Transverse colon (tissue), 4 donors: ENCODE data around the gene NPAS3. TPM values are rescaled to one million over a fixed set of nuclear protein-coding genes. Genes with fewer than 3 reads are reported as not detected.

Experiments used
- DNase-seq: peaks from one replicate; pipeline ENCODE4 v3.0.0-alpha.2; 2019
- H3K27ac ChIP-seq, 4 donors: fragments of 200-600 bp; sonication (generic); 2 replicates each; pipeline ENCODE4 v1.5.1; 2016 to 2018; ENCODE audit warnings: inconsistent platforms in 4 of 4
- H3K27me3 ChIP-seq: fragments of 200-600 bp; sonication (generic); 2 replicates; pipeline ENCODE4 v1.5.1; 2017; ENCODE audit warnings: inconsistent platforms
- H3K36me3 ChIP-seq, 4 donors: fragments of 200-600 bp; sonication (generic); 2 replicates each; pipeline ENCODE4 v1.5.1; 2017 to 2019; ENCODE audit warnings: inconsistent platforms in 4 of 4
- H3K4me1 ChIP-seq, 4 donors: fragments of 200-600 bp; sonication (generic); 2 replicates each; pipeline ENCODE4 v1.5.1; 2017 to 2020; ENCODE audit warnings: inconsistent platforms in 4 of 4
- H3K4me3 ChIP-seq, 4 donors: fragments of 200-600 bp; sonication (generic); 1 replicate in 1 of 4; 2 replicates in 3 of 4; pipeline versions ENCODE4 v1.5.1 to v1.6.1; 2017 to 2019; ENCODE audit warnings: inconsistent platforms in 4 of 4
- H3K9me3 ChIP-seq, 2 donors: fragments of 200-600 bp; sonication (generic); 2 replicates each; pipeline ENCODE4 v1.5.1; 2017 to 2019; ENCODE audit warnings: inconsistent platforms in 2 of 2
- EP300 ChIP-seq: sonication (generic); formaldehyde crosslinking; IDR thresholded peaks from one replicate; pipeline ENCODE4 v1.6.1; 2017; ENCODE audit warnings: antibody characterized with exemption, low read depth
- POLR2A ChIP-seq: fragments of 450-650 bp; IDR thresholded peaks from one replicate; pipeline ENCODE4 v1.6.1; 2016; ENCODE audit warnings: antibody characterized with exemption, mild to moderate bottlenecking, moderate library complexity
- POLR2AphosphoS5 ChIP-seq, 3 donors: sonication (generic); formaldehyde crosslinking; IDR thresholded peaks; one replicate each; pipeline ENCODE4 v1.6.1; 2016; ENCODE audit warnings: antibody characterized with exemption in 3 of 3
- WGBS, 2 donors: methylation state at CpG; one replicate each; pipeline ENCODE4 v1.1.5; 2018; ENCODE audit warnings: low coverage in 1 of 2; 5-methylcytosine and 5-hydroxymethylcytosine counted together
- in situ Hi-C, 4 donors: fragments of 200-750 bp; cut with MboI; loops; one replicate each; pipeline versions ENCODE4 v1.15.0 to v1.15.1; 2017; ENCODE audit warnings: low sequenced_read_pairs in 3 of 4, low pct_ligation_motif_present in 1 of 4, low pct_unique_long_range_greater_than_20kb in 1 of 4
- intact Hi-C: fragments of 100-400 bp; cut with DNase I; formaldehyde crosslinking; loops from one replicate; pipeline ENCODE4 v1.15.1; 2023; ENCODE audit warnings: low total_unique reads
- total RNA-seq, 4 donors: library from RNA; depleted of rRNA; stranded (reverse); fragments of >200 nt; gene quantifications; one replicate each; pipeline ENCODE4 v1.1.0, GENCODE V29; 2016
- TF ChIP-seq, protein P1 (sequence below), 5 experiments: fragments of 200-600 bp in 3 of 5; fragments of 450-650 bp in 2 of 5; sonication (generic) in 3 of 5; IDR thresholded peaks; 1 replicate in 2 of 5; 2 replicates in 3 of 5; pipeline ENCODE4 v1.5.1; 2016 to 2017; ENCODE audit warnings: antibody characterized with exemption in 5 of 5, inconsistent platforms in 3 of 5, mild to moderate bottlenecking in 2 of 5, moderate library complexity in 1 of 5

NPAS3 gene
- total RNA-seq, 4 donors from 2014 or later, result 0.96 to 6.4 (median 1.8) TPM

- DNase-seq, result no peak
Measured at GRCh38 chr14:33560718-33561431, 622.2 kb downstream of the NPAS3 start.

DNA sequence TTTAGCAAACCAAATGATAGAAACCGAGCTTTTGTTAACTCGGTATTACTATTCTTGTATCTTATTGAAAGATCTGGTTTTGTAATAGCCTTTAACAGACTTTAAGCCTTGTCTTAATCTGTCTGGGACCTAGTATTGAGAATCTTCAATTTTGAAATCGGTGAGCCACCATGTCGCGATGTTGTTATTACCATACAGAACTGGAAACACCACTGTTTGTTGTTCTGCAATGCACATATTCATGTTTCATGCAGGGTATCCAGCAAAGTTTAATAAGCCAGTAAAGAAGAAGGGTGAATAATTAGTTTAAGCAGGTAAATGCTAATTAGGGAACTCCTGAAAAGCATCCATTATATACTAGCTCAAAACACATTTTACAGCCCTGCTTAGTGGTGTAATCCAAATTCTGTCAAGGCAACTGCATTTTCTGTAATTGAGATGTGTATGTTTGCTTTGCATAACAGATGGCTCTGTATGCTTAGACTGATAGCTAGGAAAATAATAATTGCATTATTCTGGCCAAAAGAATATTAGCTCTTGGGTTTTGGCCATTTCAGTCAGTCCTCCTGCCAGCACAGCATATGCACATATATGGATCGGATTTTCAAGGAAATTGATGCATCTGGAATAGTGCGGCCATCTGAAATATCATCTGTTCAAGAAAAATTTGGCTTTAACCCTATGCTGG, 623.0 kb downstream of the NPAS3 start:
- in situ Hi-C loops (no loop called here), intact Hi-C loops (no loop called here)
- 81 to 87% methylated on average over 7 of the region's 7 CpGs for WGBS, 2 donors

More at GRCh38 chr14:33560718-33561431, 622.2 kb downstream of the NPAS3 start:
- 62 to 81% methylated on average over 7 of the region's 7 CpGs for WGBS, 2 donors
- no peaks in the 10 kb centered on the region for H3K27me3 ChIP-seq
- no peak overlapping the region for H3K4me3 ChIP-seq
- no peak for TF ChIP-seq POLR2A
- TF ChIP-seq POLR2AphosphoS5 (IDR thresholded peaks at IDR 0.05), result no peak
- TF ChIP-seq, protein P1, sequence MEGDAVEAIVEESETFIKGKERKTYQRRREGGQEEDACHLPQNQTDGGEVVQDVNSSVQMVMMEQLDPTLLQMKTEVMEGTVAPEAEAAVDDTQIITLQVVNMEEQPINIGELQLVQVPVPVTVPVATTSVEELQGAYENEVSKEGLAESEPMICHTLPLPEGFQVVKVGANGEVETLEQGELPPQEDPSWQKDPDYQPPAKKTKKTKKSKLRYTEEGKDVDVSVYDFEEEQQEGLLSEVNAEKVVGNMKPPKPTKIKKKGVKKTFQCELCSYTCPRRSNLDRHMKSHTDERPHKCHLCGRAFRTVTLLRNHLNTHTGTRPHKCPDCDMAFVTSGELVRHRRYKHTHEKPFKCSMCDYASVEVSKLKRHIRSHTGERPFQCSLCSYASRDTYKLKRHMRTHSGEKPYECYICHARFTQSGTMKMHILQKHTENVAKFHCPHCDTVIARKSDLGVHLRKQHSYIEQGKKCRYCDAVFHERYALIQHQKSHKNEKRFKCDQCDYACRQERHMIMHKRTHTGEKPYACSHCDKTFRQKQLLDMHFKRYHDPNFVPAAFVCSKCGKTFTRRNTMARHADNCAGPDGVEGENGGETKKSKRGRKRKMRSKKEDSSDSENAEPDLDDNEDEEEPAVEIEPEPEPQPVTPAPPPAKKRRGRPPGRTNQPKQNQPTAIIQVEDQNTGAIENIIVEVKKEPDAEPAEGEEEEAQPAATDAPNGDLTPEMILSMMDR (IDR thresholded peaks at IDR 0.05), result no peak
- TF ChIP-seq EP300, result no peak
- H3K27ac ChIP-seq, result no peak overlapping the region
- intact Hi-C loops, result no loop called here
- in situ Hi-C loops, result no loop called here
- H3K9me3 ChIP-seq, result no peaks in the 10 kb centered on the region
- H3K36me3 ChIP-seq, result no peaks in the 10 kb centered on the region
- no peaks in the 10 kb centered on the region for H3K4me1 ChIP-seq

GRCh38 chr14:33563191-33563900, 624.7 kb downstream of the NPAS3 start:
- intact Hi-C loops, result no loop called here
- DNase-seq, result no peak
- no peaks in the 10 kb centered on the region for H3K36me3 ChIP-seq
- 75% methylated on average over 1 to 2 of the region's 2 CpGs for WGBS, 2 donors
- in situ Hi-C loops, result no loop called here
- TF ChIP-seq POLR2AphosphoS5 (IDR thresholded peaks at IDR 0.05) (no peak), EP300 (no peak), POLR2A (no peak)
- TF ChIP-seq, protein P1 (IDR thresholded peaks at IDR 0.05), result no peak
- no peaks in the 10 kb centered on the region for H3K4me1 ChIP-seq
- H3K27me3 ChIP-seq, result no peaks in the 10 kb centered on the region
- no peak overlapping the region for H3K4me3 ChIP-seq
- no peak overlapping the region for H3K27ac ChIP-seq
- no peaks in the 10 kb centered on the region for H3K9me3 ChIP-seq

More for the DNA sequence above, 623.0 kb downstream of the NPAS3 start:
- no peak for DNase-seq
- Histone ChIP-seq H3K27me3 (no peaks in the 10 kb centered on the region), H3K4me1 (no peaks in the 10 kb centered on the region), H3K9me3 (no peaks in the 10 kb centered on the region), H3K36me3 (no peaks in the 10 kb centered on the region), H3K27ac (no peak overlapping the region), H3K4me3 (no peak overlapping the region)
- TF ChIP-seq, protein P1 (IDR thresholded peaks at IDR 0.05), result no peak
- TF ChIP-seq POLR2AphosphoS5 (IDR thresholded peaks at IDR 0.05), result no peak
- TF ChIP-seq POLR2A, result no peak

- in situ Hi-C loops, result no loop called here
- 65 to 73% methylated on average over 1 of the region's 1 CpG for WGBS, 2 donors
- Histone ChIP-seq H3K27ac (no peak overlapping the region), H3K27me3 (no peaks in the 10 kb centered on the region), H3K4me1 (no peaks in the 10 kb centered on the region), H3K36me3 (no peaks in the 10 kb centered on the region), H3K9me3 (no peaks in the 10 kb centered on the region), H3K4me3 (no peak overlapping the region)
- intact Hi-C loops, result no loop called here
- no peak for DNase-seq
- TF ChIP-seq POLR2A (no peak), POLR2AphosphoS5 (IDR thresholded peaks at IDR 0.05) (no peak), EP300 (no peak)
- TF ChIP-seq, protein P1 (IDR thresholded peaks at IDR 0.05), result no peak
Measured at GRCh38 chr14:33563901-33564197, 625.2 kb downstream of the NPAS3 start.
